ENCODE data around the gene HNRNPAB.

HNRNPAB gene

DNA sequence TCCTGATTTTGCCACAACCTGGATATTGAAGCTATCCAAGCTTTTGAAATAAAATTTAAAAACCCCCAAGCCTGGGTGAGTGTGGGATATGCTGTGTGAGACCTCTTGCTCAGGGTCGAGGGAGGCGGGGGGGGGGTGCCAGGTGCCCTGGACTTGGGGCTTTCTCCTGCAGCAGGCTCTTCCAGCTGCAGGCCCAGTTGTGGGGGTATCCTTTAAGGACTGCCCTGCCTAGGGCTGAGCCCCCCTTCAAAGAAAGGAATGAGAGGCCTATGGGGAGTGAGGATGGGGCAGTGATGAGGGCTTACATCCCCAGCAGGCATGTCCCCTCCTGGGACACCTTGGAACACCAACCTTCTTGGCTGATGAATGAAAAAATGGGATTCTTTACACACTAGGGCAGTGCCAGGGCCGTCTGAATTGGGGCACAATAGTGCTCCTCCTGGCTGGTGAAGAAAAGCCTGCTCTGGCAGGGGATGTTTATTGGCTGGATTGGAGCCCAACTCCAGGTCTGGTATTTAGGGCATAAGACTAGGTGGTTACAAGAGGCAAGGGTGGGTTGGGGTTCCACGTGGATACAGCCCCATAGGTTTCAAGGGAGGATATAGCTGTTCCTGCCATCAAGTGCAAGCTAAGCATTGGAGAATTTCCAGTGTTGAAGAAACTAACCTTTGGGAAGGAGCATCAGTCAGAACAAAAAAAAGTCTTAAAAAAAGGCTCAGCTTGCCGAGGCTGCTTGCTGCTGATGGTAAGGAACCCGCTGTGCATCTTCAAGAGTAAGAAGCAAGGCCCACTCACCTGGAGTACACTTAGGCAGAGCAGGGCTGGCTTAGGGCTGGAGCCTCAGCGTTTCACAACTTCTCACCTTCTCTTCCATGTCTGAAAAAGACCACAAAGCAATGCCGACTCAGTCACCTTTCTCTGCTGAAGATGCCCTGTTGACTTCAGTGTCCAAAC, 7.0 kb downstream of the HNRNPAB start:
- H3K4me1 ChIP-seq: peaks cover 6% of the 10 kb centered on the region; the same call in 1 of the 2 replicates
- H3K4me3 ChIP-seq (ENCODE audit: low read depth, low read length): no peak overlapping the region
- no peak for DNase-seq
- peaks cover 100% of the 10 kb centered on the region for H3K36me3 ChIP-seq
- H3K9me3 ChIP-seq: no peaks in the 10 kb centered on the region
- H3K27me3 ChIP-seq: no peaks in the 10 kb centered on the region
- TF ChIP-seq, protein P1, sequence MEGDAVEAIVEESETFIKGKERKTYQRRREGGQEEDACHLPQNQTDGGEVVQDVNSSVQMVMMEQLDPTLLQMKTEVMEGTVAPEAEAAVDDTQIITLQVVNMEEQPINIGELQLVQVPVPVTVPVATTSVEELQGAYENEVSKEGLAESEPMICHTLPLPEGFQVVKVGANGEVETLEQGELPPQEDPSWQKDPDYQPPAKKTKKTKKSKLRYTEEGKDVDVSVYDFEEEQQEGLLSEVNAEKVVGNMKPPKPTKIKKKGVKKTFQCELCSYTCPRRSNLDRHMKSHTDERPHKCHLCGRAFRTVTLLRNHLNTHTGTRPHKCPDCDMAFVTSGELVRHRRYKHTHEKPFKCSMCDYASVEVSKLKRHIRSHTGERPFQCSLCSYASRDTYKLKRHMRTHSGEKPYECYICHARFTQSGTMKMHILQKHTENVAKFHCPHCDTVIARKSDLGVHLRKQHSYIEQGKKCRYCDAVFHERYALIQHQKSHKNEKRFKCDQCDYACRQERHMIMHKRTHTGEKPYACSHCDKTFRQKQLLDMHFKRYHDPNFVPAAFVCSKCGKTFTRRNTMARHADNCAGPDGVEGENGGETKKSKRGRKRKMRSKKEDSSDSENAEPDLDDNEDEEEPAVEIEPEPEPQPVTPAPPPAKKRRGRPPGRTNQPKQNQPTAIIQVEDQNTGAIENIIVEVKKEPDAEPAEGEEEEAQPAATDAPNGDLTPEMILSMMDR (IDR thresholded peaks at IDR 0.05; ENCODE audit: low read depth, low read length): no peak

DNA sequence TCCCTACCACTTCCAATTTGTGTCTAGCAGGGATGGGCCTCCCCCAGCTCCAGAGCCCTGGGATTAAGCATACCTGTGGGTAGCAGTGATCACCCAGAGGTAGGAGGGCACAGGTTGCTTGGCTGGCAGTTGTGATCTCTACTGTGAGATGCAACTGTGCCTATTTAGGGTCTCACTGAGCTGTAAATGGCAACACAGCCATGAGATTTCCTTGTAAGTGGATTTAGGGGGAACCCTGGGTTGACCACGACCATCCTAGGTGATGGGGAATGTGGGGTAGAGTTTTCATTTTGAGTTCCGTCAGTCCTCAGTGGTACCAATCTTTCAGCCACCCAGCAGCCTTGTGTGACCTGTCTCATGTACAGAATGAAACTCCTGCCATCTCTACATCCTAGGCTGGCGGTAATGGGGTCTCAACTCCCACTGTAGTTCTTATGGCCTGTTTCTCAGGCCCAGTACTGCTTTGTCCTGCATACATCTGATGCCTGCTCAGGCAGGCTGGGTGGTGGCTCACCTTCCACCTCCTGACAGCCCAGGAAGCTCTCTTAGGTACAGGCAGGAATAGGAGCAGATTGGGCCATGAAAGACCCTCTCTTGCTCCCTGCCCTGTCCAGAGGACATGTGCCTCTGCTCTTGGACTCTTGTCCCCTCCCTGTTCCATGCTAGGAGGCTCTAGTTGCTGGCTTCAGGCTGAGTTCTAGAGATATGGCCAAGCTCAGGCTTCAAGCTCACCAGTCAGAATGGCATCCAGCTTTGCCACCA, 8.1 kb downstream of the HNRNPAB start:
- Histone ChIP-seq H3K27me3 (no peaks in the 10 kb centered on the region), H3K4me1 (no peaks in the 10 kb centered on the region), H3K36me3 (peaks cover 97% of the 10 kb centered on the region), H3K4me3 (ENCODE audit: low read depth, low read length) (no peak overlapping the region), H3K9me3 (no peaks in the 10 kb centered on the region)
- TF ChIP-seq, protein P1 (IDR thresholded peaks at IDR 0.05; ENCODE audit: low read depth, low read length): no peak
- no peak for DNase-seq

DNA sequence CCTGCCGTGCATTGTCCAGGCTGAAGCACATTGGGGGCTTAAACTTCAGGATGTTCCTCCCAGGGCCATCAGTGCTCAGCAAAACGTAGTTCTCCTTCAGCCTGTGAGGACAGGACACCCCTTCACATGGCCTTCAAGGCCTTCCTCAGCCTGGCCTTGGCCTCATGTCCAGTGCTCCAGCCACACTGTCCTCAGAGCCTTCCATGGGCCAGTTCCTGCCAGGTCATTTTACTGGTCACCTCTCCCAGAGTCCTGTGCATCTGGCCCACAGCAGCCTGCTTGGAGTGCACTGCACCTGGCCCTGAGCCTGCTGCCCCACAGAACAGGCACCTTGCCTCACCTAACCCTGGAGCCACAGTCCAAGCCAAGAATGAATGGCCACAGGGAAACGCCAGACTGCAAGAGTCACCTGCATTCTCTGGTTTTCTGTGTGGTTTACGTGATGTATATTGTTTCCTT, 8.7 kb downstream of the HNRNPAB start:
- TF ChIP-seq, protein P1 (IDR thresholded peaks at IDR 0.05; ENCODE audit: low read depth, low read length): no peak
- Histone ChIP-seq H3K4me1 (no peaks in the 10 kb centered on the region), H3K9me3 (no peaks in the 10 kb centered on the region), H3K36me3 (peaks cover 91% of the 10 kb centered on the region), H3K27me3 (no peaks in the 10 kb centered on the region), H3K4me3 (ENCODE audit: low read depth, low read length) (no peak overlapping the region)
- no peak for DNase-seq

DNA sequence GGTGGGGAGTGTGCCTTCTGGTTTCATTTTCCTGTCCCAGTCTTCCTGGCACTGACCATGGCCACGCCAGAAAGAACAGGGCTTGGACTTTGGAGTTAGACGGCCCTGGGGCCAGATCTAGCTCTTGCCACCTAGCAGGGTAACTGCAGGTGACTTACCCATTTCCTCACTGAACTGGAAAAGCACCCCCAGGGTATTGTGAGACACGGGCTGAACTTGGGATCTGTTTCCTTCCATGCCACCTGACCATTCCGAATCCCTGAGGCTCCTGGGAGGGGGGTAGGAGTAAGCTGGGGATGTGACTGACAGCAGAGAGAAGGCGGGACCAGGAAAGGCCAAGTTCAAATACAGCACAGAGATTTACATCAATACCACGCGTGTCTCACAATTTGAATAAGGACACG, 9.4 kb downstream of the HNRNPAB start:
- no peak for DNase-seq
- H3K27me3 ChIP-seq: no peaks in the 10 kb centered on the region

DNA sequence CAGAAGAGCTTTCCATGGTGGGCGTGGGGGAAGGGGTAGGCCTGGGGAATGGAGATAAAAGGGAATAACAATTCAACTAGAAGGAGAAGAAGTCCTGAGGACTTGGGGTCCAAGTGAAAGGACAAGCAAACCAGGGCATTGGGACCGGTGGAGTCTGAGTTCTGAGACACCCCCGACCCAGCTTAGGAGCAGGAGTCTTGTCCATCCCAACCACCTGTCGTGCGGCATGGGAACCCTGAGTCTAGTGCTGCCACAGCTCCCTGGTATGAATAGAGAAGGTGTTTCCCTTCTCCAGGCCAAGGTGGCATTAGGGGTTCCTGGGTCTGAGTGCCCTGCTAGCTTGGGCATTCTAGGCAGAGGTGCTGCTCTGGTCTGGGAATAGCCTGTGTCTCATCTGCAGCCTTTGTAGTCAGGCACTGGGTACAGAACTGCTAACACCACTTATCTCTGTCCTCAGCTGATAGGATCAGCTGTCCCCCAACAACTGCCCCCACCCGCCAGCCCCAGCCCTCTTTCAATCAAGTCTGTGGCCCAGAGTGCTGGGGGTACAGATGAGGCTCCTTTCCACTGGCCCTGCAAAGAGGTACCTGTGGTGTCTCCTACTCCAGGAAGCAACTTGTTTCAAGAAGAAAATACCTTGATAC, 9.9 kb downstream of the HNRNPAB start:
- Histone ChIP-seq H3K4me1 (no peaks in the 10 kb centered on the region), H3K4me3 (ENCODE audit: low read depth, low read length) (no peak overlapping the region), H3K9me3 (no peaks in the 10 kb centered on the region), H3K36me3 (peaks cover 84% of the 10 kb centered on the region), H3K27me3 (no peaks in the 10 kb centered on the region)
- no peak for DNase-seq
- TF ChIP-seq, protein P1 (IDR thresholded peaks at IDR 0.05; ENCODE audit: low read depth, low read length): no peak

More for the DNA sequence above, 9.4 kb downstream of the HNRNPAB start:
- no peaks in the 10 kb centered on the region for H3K9me3 ChIP-seq
- no peak overlapping the region for H3K4me3 ChIP-seq (ENCODE audit: low read depth, low read length)
- TF ChIP-seq, protein P1 (IDR thresholded peaks at IDR 0.05; ENCODE audit: low read depth, low read length): no peak
- peaks cover 89% of the 10 kb centered on the region for H3K36me3 ChIP-seq
- H3K4me1 ChIP-seq: no peaks in the 10 kb centered on the region

Data from BE2C (cell line).